HG02885 (cell line): ENCODE measurements around the gene TUBA3E.
"Not testable (repeated sequence)": the region's sequence is repeated elsewhere in the genome, so short reads cannot be mapped to it uniquely, and the experiment has no call there.

ENCODE experiments used
- ATAC-seq: cut with Tn5 transposase; IDR thresholded peaks from one replicate; pipeline ENCODE4 v1.9.1; 2021; ENCODE audit warnings: mild to moderate bottlenecking; ENCODE audit not compliant: unreplicated experiment, poor library complexity

Gene TUBA3E

GRCh38 chr2:130150181-130151144 lies 47.8 kb downstream of the TUBA3E start:
- no peak for ATAC-seq

GRCh38 chr2:130148515-130148914 lies 49.7 kb downstream of the TUBA3E start:
- ATAC-seq: not testable (repeated sequence)

- peak; percentile 95 for ATAC-seq
These were observed 53.2 kb downstream of the TUBA3E start, which contains the start of gene CCDC74B for GRCh38 chr2:130145006-130145414. Gene CCDC74B (minus strand): TSS chr2:130145112. CDS start chr2:130144996, 116 bp downstream.

GRCh38 chr2:130143266-130144039 lies 54.8 kb downstream of the TUBA3E start:
- peak; percentile 35 for ATAC-seq

DNA sequence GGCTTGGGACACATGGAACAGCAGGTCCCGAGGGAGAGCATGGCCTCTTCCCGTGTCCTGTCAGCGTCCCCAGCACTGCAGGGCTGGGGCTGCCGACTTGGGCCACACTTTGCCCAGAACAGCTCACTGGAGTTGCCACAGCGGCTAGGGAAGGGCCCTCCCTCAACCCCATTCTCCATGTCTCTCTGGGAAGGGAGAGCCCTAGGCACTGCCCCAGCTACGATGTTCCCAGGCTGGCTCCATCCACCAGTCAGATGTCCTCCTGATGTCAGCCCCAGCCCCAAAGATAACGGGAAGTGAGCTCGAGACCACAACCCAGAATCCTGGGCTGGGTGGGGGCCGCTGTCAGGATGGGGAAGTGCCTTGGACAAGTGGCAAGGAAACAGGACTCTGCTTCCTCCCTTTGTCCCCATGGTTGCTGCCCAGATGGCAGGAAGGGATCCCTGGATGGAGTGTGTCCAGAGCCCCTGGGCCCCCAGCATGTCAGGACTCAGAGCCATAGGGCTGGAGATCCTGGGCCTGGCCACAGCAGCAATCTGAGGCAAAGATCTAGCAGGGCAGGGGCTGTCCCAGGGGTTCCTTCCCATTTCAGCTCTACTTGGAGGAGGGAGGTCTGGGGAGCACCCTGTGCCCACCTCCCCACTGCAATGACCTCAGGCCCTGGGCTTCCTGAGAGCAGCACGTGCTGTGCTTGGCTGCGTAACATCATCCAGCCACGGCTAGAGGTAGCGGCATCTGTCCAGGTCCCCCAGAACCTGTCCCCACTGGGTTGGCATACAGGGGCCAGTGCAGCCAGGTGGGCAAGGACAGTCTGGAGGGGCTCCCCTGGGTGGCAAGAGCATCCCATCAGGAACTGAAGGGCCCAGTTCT lies 55.6 kb downstream of the TUBA3E start:
- ATAC-seq: not testable (repeated sequence)
